Measurements from ENCODE around the gene MAPKAP1. TPM values are rescaled to one million over a fixed set of nuclear protein-coding genes. Genes with fewer than 3 reads are reported as not detected.

The MAPKAP1 gene
- total and polyA plus RNA-seq, 2 of the 13 experiments (the other 11 are each of a cell fraction or from before 2014, with no cell fraction given): 45.0 to 64.3 TPM

DNA sequence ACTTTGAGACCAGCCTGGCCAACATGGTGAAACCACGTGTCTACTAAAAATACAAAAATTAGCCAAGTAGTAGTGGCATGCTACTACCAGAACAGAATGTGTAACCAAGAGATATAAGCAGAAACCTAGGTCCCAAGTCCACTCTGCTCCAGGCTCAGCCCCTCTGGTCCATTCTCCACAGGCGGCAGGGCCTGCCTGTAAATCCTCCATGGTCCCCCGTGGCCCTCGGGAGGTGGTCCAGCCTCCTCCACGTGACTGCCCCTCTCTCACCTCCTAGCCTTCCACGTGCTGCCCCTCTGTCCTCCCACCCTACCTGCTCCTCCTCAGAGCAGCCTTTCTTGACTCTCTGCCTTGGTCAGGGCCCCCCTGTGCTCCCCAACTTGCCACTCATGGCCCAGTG, 318.0 kb downstream of the MAPKAP1 start (continued):
- TF ChIP-seq, protein P1, sequence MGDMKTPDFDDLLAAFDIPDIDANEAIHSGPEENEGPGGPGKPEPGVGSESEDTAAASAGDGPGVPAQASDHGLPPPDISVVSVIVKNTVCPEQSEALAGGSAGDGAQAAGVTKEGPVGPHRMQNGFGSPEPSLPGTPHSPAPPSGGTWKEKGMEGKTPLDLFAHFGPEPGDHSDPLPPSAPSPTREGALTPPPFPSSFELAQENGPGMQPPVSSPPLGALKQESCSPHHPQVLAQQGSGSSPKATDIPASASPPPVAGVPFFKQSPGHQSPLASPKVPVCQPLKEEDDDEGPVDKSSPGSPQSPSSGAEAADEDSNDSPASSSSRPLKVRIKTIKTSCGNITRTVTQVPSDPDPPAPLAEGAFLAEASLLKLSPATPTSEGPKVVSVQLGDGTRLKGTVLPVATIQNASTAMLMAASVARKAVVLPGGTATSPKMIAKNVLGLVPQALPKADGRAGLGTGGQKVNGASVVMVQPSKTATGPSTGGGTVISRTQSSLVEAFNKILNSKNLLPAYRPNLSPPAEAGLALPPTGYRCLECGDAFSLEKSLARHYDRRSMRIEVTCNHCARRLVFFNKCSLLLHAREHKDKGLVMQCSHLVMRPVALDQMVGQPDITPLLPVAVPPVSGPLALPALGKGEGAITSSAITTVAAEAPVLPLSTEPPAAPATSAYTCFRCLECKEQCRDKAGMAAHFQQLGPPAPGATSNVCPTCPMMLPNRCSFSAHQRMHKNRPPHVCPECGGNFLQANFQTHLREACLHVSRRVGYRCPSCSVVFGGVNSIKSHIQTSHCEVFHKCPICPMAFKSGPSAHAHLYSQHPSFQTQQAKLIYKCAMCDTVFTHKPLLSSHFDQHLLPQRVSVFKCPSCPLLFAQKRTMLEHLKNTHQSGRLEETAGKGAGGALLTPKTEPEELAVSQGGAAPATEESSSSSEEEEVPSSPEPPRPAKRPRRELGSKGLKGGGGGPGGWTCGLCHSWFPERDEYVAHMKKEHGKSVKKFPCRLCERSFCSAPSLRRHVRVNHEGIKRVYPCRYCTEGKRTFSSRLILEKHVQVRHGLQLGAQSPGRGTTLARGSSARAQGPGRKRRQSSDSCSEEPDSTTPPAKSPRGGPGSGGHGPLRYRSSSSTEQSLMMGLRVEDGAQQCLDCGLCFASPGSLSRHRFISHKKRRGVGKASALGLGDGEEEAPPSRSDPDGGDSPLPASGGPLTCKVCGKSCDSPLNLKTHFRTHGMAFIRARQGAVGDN (CRISPR knock-in tag; IDR thresholded peaks at IDR 0.05): peak; percentile 80
- 0 out of 2 replicates have a peak, but pooled peaks have one; percentile 47 for TF ChIP-seq MAX (IDR thresholded peaks at IDR 0.05)
- TF ChIP-seq MTA1 (CRISPR knock-in tag; IDR thresholded peaks at IDR 0.05; ENCODE audit: borderline replicate concordance): peak; percentile 41; the same call in 1 of the 2 replicates
- peak; percentile 38; the same call in 1 of the 2 replicates for TF ChIP-seq TFDP1 (CRISPR knock-in tag; IDR thresholded peaks at IDR 0.05; ENCODE audit: borderline replicate concordance)
- TF ChIP-seq, protein P2, sequence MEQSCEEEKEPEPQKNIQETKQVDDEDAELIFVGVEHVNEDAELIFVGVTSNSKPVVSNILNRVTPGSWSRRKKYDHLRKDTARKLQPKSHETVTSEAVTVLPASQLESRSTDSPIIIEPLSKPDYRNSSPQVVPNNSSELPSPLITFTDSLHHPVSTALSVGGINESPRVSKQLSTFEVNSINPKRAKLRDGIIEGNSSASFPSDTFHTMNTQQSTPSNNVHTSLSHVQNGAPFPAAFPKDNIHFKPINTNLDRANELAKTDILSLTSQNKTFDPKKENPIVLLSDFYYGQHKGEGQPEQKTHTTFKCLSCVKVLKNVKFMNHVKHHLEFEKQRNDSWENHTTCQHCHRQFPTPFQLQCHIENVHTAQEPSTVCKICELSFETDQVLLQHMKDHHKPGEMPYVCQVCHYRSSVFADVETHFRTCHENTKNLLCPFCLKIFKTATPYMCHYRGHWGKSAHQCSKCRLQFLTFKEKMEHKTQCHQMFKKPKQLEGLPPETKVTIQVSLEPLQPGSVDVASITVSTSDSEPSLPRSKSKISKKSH (CRISPR knock-in tag; IDR thresholded peaks at IDR 0.05; ENCODE audit: borderline replicate concordance): peak; percentile 53; the same call in 1 of the 2 replicates
- TF ChIP-seq ZNF263 (CRISPR knock-in tag; IDR thresholded peaks at IDR 0.05): 0 out of 2 replicates have a peak, but pooled peaks have one; percentile 15
- TF ChIP-seq ZFY (CRISPR knock-in tag; IDR thresholded peaks at IDR 0.05): 0 out of 2 replicates have a peak, but pooled peaks have one; percentile 33
- peak; percentile 47 for TF ChIP-seq ZFX (CRISPR knock-in tag; IDR thresholded peaks at IDR 0.05; ENCODE audit: low read depth)
- peak; percentile 37 for TF ChIP-seq SALL1 (CRISPR knock-in tag; IDR thresholded peaks at IDR 0.05)
- peak; percentile 14; the same call in 1 of the 2 replicates for TF ChIP-seq GABPB1 (CRISPR knock-in tag; IDR thresholded peaks at IDR 0.05)
- no peak for TF ChIP-seq GTF2F1 (IDR thresholded peaks at IDR 0.05; ENCODE audit: low read length)
- peak; percentile 42; the same call in 1 of the 2 replicates for TF ChIP-seq TFE3 (CRISPR knock-in tag; IDR thresholded peaks at IDR 0.05)
- 0 out of 2 replicates have a peak, but pooled peaks have one; percentile 65 for TF ChIP-seq ZBTB34 (CRISPR knock-in tag; IDR thresholded peaks at IDR 0.05)
- TF ChIP-seq PCBP1 (IDR thresholded peaks at IDR 0.05; ENCODE audit: borderline replicate concordance, low read depth, low read length): no peak
- TF ChIP-seq, protein P3, sequence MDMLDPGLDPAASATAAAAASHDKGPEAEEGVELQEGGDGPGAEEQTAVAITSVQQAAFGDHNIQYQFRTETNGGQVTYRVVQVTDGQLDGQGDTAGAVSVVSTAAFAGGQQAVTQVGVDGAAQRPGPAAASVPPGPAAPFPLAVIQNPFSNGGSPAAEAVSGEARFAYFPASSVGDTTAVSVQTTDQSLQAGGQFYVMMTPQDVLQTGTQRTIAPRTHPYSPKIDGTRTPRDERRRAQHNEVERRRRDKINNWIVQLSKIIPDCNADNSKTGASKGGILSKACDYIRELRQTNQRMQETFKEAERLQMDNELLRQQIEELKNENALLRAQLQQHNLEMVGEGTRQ (IDR thresholded peaks at IDR 0.05; ENCODE audit: low read depth, low read length): no peak
- TF ChIP-seq, protein P3 (CRISPR knock-in tag; IDR thresholded peaks at IDR 0.05; ENCODE audit: borderline replicate concordance): peak; percentile 73; the same call in 1 of the 2 replicates
- TF ChIP-seq SAP130 (CRISPR knock-in tag; IDR thresholded peaks at IDR 0.05; ENCODE audit: low read depth): peak; percentile 34; the same call in 1 of the 2 replicates

Measured in HepG2 (cell line).